Uterus (tissue), 2 donors: Measurements from ENCODE around the gene FFAR3.

Experiments
- POLR2A ChIP-seq, 2 donors: fragments of 450-650 bp; IDR thresholded peaks; one replicate each; pipeline ENCODE4 v1.6.1; 2016; ENCODE audit warnings: antibody characterized with exemption in 2 of 2, mild to moderate bottlenecking in 1 of 2, moderate library complexity in 1 of 2
- TF ChIP-seq, protein P1 (sequence below), 4 experiments: fragments of 200-600 bp in 2 of 4; fragments of 450-650 bp in 2 of 4; sonication (generic) in 2 of 4; IDR thresholded peaks; one replicate each; pipeline ENCODE4 v1.5.1; 2016 to 2019; ENCODE audit warnings: antibody characterized with exemption in 4 of 4, mild to moderate bottlenecking in 2 of 4, moderate library complexity in 1 of 4

DNA sequence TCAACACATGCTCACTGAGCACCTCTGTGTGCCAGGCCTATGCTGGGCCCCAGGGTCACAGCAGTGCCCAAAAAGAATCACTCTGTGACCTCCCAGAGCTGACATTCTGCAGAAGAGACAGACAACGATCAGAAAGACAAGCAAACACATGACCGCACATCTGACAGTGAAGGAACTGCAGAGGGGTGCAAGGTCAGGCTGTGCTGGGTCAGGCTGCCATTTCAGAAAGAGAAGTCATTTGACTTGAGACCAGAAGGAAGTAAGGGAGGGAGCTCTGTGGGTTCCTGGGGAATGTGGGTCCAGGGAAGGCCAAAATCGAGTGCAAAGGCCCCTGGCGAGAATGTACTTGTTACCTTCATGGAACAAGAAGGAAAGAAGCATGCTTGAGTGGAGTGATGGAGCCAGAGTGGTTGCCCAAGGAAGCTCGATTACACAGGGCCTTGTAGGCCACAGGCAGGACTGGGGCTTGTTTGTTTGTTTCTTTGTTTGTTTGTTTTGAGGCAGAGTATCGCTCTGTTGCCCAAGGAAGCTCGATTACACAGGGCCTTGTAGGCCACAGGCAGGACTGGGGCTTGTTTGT lies 40.7 kb upstream of the FFAR3 start:
- TF ChIP-seq, protein P1, sequence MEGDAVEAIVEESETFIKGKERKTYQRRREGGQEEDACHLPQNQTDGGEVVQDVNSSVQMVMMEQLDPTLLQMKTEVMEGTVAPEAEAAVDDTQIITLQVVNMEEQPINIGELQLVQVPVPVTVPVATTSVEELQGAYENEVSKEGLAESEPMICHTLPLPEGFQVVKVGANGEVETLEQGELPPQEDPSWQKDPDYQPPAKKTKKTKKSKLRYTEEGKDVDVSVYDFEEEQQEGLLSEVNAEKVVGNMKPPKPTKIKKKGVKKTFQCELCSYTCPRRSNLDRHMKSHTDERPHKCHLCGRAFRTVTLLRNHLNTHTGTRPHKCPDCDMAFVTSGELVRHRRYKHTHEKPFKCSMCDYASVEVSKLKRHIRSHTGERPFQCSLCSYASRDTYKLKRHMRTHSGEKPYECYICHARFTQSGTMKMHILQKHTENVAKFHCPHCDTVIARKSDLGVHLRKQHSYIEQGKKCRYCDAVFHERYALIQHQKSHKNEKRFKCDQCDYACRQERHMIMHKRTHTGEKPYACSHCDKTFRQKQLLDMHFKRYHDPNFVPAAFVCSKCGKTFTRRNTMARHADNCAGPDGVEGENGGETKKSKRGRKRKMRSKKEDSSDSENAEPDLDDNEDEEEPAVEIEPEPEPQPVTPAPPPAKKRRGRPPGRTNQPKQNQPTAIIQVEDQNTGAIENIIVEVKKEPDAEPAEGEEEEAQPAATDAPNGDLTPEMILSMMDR (IDR thresholded peaks at IDR 0.05), result no peak
- no peak for TF ChIP-seq POLR2A (IDR thresholded peaks at IDR 0.05)
